Right ventricle myocardium inferior (tissue), 1 donor: Measurements from ENCODE around the gene GULP1. TPM values are rescaled to one million over a fixed set of nuclear protein-coding genes. Genes with fewer than 3 reads are reported as not detected.
"Not testable (repeated sequence)": the region's sequence is repeated elsewhere in the genome, so short reads cannot be mapped to it uniquely, and the experiment has no call there.

Source experiments
- ATAC-seq: fragments of 200-7000 bp; cut with Tn5 transposase; one replicate; pipeline ENCODE4 v1.9.1; 2020; ENCODE audit warnings: mild to moderate bottlenecking, moderate library complexity
- DNase-seq: peaks from one replicate; pipeline ENCODE4 v3.0.0; 2021; ENCODE audit errors: missing footprints
- intact Hi-C: fragments of 100-400 bp; cut with DNase I; formaldehyde crosslinking; loops from one replicate; pipeline ENCODE4 v1.11.0; 2022
- total RNA-seq: library from RNA; stranded (reverse); fragmentation: NEBNext Ultra II Directional; extraction: Animal tissue kit (Norgen Biotek cat#: 25700); gene quantifications from one replicate; pipeline ENCODE4 v1.2.1, GENCODE V29; 2021
- donor health status: DM: no; HTN: yes; CAD: no; lungs with severe emphysema.

GULP1 gene
- total RNA-seq, 1 donor from 2014 or later = 6.7 TPM

- intact Hi-C loops = no loop called here
- DNase-seq = no peak
- no peak for ATAC-seq
These were observed 5.9 kb upstream of the GULP1 start for GRCh38 chr2:188285774-188286173.

- ATAC-seq = no peak
- intact Hi-C loops = loop anchor here (5.0 kb wide), 2 partner anchors 41 to 91 kb away; no protein-coding TSS in a partner anchor
- no peak for DNase-seq
These were observed 495 bp upstream of the GULP1 start for GRCh38 chr2:188291142-188291616.

- intact Hi-C loops = loop anchor here (2.0 to 5.0 kb wide), 3 partner anchors 40 to 90 kb away; no protein-coding TSS in a partner anchor
- ATAC-seq (peak; percentile 87), DNase-seq (peak; percentile 82)
These were observed 920 bp downstream of the GULP1 start for GRCh38 chr2:188292348-188293239.

GRCh38 chr2:188293601-188294351 is 2.1 kb downstream of the GULP1 start:
- ATAC-seq (peak; percentile 49), DNase-seq (peak; percentile 68)
- intact Hi-C loops = loop anchor here (2.0 to 5.0 kb wide), 3 partner anchors 39 to 89 kb away; no protein-coding TSS in a partner anchor

- no peak for ATAC-seq
- intact Hi-C loops = loop anchor here (5.0 kb wide), 2 partner anchors 38 to 88 kb away; no protein-coding TSS in a partner anchor
- no peak for DNase-seq
These were observed 2.8 kb downstream of the GULP1 start for GRCh38 chr2:188294352-188294926.

GRCh38 chr2:188295067-188295685 is 3.5 kb downstream of the GULP1 start:
- intact Hi-C loops = no loop called here
- no peak for ATAC-seq

GRCh38 chr2:188297978-188298377 is 6.3 kb downstream of the GULP1 start:
- DNase-seq = no peak
- intact Hi-C loops = no loop called here
- no peak for ATAC-seq

More at GRCh38 chr2:188295067-188295685, 3.5 kb downstream of the GULP1 start:
- no peak for DNase-seq

- intact Hi-C loops, DNase-seq, ATAC-seq: not testable (repeated sequence)
These were observed 7.3 kb downstream of the GULP1 start for GRCh38 chr2:188298937-188299371.

GRCh38 chr2:188303363-188304031 is 11.8 kb downstream of the GULP1 start:
- no peak for DNase-seq
- intact Hi-C loops = no loop called here
- ATAC-seq = no peak

- intact Hi-C loops = no loop called here
- ATAC-seq (no peak), DNase-seq (no peak)
These were observed 13.6 kb downstream of the GULP1 start for GRCh38 chr2:188305271-188305670.

- no peak for DNase-seq
- intact Hi-C loops = no loop called here
- ATAC-seq = no peak
These were observed 14.6 kb downstream of the GULP1 start for GRCh38 chr2:188306271-188306670.

- no peak for ATAC-seq
- intact Hi-C loops = no loop called here
- no peak for DNase-seq
These were observed 16.2 kb downstream of the GULP1 start for GRCh38 chr2:188307850-188308283.

GRCh38 chr2:188308483-188308882 is 16.8 kb downstream of the GULP1 start:
- DNase-seq (no peak), ATAC-seq (no peak)
- intact Hi-C loops = no loop called here

- ATAC-seq = no peak
- intact Hi-C loops = no loop called here
- no peak for DNase-seq
These were observed 17.7 kb downstream of the GULP1 start for GRCh38 chr2:188309364-188309763.

- ATAC-seq (no peak), DNase-seq (no peak)
- intact Hi-C loops = no loop called here
These were observed 22.8 kb downstream of the GULP1 start for GRCh38 chr2:188314314-188315054.

- no peak for ATAC-seq
- intact Hi-C loops = no loop called here
These were observed 24.1 kb downstream of the GULP1 start for GRCh38 chr2:188315750-188316149.

GRCh38 chr2:188316342-188316741 is 24.7 kb downstream of the GULP1 start:
- intact Hi-C loops = no loop called here
- ATAC-seq (no peak), DNase-seq (no peak)

More at GRCh38 chr2:188315750-188316149, 24.1 kb downstream of the GULP1 start:
- DNase-seq = no peak
